ENCODE data around the gene NT5C3B.
A peak's percentile ranks its signal among the peaks of the same experiment; 100 is the strongest.

The NT5C3B gene

DNA sequence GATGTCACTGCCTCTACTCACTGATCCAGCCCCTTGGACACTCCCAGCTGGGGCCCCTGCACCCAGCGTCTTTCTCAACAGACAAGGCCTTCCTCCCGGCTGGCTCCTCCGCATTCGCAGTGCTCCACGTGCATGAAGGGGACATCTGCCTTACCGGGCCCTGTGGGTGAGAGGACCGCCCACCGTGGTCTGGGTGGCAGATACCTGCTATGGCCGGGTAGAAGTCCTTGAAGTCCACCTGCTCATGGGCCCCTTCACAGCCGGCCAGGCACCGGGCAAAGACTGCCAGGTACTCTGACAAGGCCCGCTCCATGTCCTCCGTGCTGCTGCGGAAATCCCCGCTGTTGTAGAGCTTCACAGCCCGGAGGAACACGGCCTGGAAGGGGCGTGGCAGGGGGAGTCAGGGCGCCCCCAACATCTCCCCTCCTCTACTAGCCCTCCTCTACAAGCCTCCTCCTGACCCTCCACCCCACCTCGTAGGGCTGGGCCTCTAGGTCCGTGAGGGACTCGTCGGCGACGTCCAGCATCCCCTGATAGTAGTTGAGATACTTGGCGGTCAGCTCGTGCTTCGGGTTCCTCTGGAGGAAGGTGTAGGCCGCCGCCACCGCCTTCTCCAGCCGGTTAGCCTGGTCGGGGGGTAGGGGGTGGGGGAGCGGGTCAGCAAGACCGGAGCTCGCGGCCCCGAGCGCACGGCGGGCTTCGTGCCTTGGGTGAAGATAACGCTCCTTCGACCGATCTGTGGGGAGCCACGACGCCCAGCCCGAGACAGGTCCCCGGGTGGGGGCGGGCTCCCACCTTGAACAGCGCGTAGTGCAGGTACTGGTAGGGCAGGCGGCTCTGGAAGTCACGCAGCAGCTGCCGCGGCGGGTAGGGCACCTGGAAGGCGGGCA is 25.1 kb downstream of the NT5C3B start:
- DNase-seq (ENCODE audit: low read depth) = no peak

GRCh38 chr17:41806685-41807445 is 29.2 kb downstream of the NT5C3B start:
- no peak for DNase-seq (ENCODE audit: low read depth)

GRCh38 chr17:41803049-41804020 is 32.7 kb downstream of the NT5C3B start:
- no peak for DNase-seq (ENCODE audit: low read depth)

- DNase-seq (ENCODE audit: low read depth) = no peak
Observed at GRCh38 chr17:41801374-41802271, 34.4 kb downstream of the NT5C3B start.

DNA sequence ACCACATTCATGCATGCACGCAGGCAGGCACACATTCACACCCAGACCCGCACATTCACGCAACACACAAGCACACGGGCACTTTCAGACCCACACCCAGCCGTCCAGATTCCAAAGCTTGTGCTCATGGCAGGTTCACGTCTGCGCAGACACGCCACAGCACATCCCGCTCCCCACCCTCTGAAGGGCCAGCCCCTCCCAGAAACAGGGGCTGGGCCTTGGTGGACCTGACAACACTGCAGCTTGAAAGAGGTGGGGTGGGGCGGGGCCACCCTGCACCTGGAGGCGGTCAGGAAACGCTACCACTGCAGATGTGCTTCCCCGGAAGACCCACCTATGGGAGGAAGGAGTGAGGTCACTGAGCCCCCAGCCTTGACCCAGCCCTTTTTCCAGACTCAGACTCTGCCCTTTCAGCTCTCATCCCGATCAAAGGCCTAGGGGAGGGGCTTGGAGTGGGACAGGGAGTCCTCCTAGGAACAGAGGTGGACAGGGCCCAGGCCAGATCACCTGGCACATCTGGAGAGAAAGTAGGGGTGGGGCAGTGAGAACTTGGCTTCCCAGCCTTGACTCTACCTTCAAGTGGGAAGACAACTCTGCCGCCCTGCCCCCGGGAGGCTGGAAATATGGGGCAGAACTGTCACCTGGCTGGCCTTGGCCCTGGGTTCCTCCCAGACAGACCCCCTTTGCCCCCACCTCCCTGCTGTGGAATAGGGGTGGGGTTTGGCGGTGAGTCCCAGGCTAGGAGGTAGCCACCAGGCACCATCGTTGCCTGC is 35.2 kb downstream of the NT5C3B start:
- no peak for DNase-seq (ENCODE audit: low read depth)

- DNase-seq (ENCODE audit: low read depth) = no peak
Observed at GRCh38 chr17:41799366-41799765, 36.7 kb downstream of the NT5C3B start.

GRCh38 chr17:41797377-41797776 is 38.7 kb downstream of the NT5C3B start:
- no peak for DNase-seq (ENCODE audit: low read depth)

GRCh38 chr17:41796121-41796895 is 39.7 kb downstream of the NT5C3B start:
- no peak for DNase-seq (ENCODE audit: low read depth)

- no peak for DNase-seq (ENCODE audit: low read depth)
Observed at GRCh38 chr17:41794540-41794975, 41.5 kb downstream of the NT5C3B start.

DNA sequence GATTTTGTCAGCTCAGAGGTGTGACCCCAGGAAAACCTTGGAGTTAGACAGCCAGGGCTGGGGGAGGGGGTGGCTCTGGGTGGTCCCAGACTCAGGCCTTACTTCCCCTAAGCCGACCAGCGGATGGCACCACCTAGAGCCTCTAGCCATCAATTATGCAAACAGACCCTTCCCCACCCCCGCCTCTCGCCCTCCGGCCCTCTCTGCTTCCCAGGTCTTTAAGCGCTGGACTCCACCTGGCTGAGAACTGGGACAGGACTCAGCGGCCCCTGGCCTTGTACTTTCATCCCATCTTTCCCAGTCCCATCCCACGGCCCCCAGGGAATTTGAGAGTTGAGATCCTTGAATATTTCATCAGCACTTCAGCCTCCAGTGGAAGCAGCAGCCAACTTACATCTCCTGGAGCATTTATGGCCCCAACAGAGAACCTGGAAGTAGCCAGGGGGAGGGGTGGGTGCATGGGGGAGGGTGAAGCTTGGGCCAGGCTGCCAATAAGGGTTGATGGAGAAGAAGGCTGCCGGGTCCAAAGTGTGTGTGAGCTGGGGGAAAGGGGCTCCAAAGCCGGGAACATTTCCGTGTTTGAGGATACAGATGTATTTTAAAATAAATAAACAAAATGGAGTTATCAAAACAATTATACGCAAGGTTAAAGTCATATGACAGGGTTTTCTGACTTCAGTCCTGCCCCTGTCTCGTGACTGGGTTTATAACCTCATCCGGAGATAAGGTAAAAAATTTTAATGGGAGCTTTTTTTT is 42.1 kb downstream of the NT5C3B start:
- no peak for DNase-seq (ENCODE audit: low read depth)

DNA sequence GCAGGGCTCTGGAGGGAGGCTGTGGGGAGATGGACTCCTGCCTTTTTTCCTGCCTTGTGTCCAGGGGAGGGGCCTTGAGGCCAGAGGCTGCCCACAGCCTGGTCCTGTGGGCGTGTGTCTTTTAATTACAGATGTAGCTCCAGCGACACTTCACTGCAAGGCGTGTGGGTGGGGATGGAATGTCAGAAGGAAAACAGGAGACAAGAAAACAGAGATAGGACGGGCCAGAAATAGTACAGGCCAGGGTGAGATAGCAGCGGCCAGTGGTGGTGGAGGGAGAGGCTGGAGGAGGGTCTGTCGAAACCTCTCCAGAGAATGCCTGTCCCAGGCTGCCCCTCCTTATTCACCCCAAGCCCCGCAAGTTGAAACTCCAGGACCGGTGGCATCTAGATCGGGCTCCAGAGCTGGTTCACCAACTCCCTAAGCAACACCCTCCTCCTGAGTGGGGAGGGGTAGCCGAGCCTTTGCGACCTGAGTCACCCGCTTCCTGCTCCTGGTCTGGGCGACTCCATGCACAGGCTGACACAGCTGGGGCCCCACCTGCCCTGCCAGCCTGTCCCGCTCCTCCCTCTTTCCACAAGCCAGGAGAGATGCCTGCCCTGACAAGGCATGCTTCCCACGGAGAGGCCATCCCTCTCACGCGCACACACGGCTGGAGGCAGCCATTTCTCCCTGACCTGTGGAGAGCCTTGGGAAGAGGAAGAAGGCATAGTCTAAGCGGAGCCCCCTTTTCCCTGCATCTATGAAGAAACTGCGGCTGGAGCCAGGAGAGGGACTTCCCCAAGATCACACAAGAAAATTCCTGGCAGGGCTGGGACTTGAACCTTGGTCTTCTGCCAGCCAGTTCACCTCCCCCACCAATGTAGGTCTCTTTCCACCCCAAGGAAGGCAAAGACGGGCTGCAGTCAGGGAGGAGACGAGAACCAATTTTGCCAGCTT is 42.9 kb downstream of the NT5C3B start:
- no peak for DNase-seq (ENCODE audit: low read depth)

DNA sequence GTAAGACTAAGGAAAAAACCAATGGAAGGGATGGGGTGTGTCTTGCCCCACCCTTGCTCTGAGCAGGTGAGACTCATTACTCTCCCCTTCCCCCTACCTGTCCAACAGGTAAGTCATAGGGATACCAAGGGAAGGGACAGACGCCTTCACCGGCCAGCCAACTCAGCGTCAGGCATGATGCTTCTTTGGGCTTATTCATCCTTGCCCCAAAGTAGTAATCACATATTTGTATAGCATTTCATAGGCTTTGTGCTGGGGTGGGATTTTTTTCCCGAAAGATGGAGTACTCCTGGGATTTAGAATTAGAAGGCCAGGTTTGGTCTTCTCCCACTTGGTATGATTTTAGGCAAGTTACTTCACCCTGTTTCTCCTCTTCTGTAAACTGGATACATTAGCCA is 49.0 kb downstream of the NT5C3B start:
- DNase-seq (ENCODE audit: low read depth) = no peak

- DNase-seq (ENCODE audit: low read depth) = peak; percentile 97
Observed at GRCh38 chr17:41786227-41787020, 49.6 kb downstream of the NT5C3B start, which contains the start of gene JUP. JUP (minus strand) TSS chr17:41786711; CDS start chr17:41771854, 14,857 bp downstream.

DNA sequence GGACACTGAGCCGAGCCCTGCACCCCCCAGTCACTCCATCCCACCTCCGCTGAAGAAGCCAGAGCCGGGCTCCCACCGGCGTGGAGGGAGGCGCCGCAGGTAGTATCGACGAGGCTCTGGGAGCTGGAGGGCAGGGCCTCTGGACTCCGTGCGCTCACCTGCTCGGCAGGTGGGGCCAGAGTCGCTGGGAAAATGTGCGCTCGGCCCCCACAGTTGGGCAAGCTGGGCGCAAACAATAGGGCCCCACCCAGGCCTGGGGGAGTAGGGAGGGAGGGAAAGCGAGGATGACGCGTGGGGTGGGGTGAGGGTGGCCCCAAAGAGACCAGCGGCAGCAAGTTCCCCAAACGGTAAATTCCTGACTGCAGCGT is 50.2 kb downstream of the NT5C3B start:
- DNase-seq (ENCODE audit: low read depth) = no peak

DNA sequence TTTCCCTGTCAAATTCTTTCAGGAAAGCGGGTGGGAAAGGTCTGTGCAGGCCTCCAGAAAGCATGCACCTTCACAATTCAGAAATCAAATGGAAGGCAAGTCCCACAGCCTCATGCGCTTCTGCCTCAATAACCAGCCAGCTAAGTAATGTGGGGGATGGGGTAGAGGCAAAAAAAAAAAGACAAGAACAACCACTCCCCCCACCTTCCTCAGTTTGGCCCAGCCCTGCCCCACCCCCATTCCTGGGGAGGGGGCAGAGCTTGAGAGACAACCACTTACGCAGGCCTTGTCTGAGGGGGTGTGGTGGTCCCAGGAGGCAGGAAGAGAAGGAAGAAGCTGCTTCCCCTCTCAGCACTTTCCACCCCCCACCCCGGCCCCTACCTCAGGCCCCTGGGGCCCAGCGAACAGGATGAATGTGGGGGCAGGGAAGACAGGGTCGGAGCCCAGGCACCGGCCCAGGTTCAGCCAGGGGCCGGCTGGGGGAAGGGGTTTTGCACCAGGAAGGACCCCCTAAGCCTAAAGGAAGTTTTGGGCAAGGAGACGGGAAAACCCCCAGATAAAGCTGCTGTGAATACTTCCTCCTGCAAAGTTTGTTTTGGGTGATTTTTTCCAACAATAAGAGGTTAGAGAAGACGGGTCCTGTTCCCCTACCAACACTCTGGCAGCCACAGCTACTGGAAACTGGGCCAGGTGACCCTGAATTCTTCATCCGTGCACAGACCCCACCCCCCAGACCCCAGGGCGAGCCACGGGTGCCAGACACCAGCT is 50.8 kb downstream of the NT5C3B start:
- no peak for DNase-seq (ENCODE audit: low read depth)
